Right cardiac atrium (tissue), 5 donors: Measurements from ENCODE around the gene SURF6. TPM values are rescaled to one million over a fixed set of nuclear protein-coding genes. Genes with fewer than 3 reads are reported as not detected.
"Not testable (repeated sequence)": the region's sequence is repeated elsewhere in the genome, so short reads cannot be mapped to it uniquely, and the experiment has no call there.

ENCODE experiments used
- ATAC-seq, 2 donors: fragments of 200-7000 bp; cut with Tn5 transposase; one replicate each; pipeline versions ENCODE4 v1.8.0 to v1.9.1; 2020; ENCODE audit warnings: moderate library complexity in 2 of 2, mild to moderate bottlenecking in 1 of 2
- DNase-seq, 3 donors: peaks; one replicate each; pipeline ENCODE4 v3.0.0-alpha.2; 2020
- H3K27ac ChIP-seq: one replicate; pipeline ENCODE4 v1.5.1; 2013; ENCODE audit warnings: mild to moderate bottlenecking, low read length, control low read depth, moderate library complexity
- H3K27me3 ChIP-seq: one replicate; pipeline ENCODE4 v1.6.1; 2013; ENCODE audit not compliant: control insufficient read depth, insufficient read depth
- H3K4me1 ChIP-seq: one replicate; pipeline ENCODE4 v1.6.1; 2013; ENCODE audit warnings: low read length; ENCODE audit not compliant: control insufficient read depth, insufficient read depth
- H3K4me3 ChIP-seq: one replicate; pipeline ENCODE4 v1.5.1; 2013; ENCODE audit warnings: low read length, control low read depth
- H3K9me3 ChIP-seq: one replicate; pipeline ENCODE4 v1.6.1; 2013; ENCODE audit warnings: low read length; ENCODE audit not compliant: control insufficient read depth
- WGBS: extraction: QIAGEN DNeasy Blood & Tissue Kit; methylation state at CpG from one replicate; pipeline ENCODE4 v1.1.7; 2013; 5-methylcytosine and 5-hydroxymethylcytosine counted together
- intact Hi-C, 4 donors: fragments of 100-400 bp; cut with DNase I; formaldehyde crosslinking; loops; one replicate each; pipeline versions ENCODE4 v1.11.0 to v1.14.0; 2022 to 2023
- polyA plus RNA-seq: library from polyadenylated mRNA; stranded (reverse); fragments of 200-250 nt; gene quantifications from one replicate; pipeline ENCODE4 v1.2.3, GENCODE V29; 2013
- total RNA-seq, 4 donors: library from RNA; stranded (reverse); fragmentation: NEBNext Ultra II Directional; extraction: Animal tissue kit (Norgen Biotek cat#: 25700); gene quantifications; one replicate each; pipeline ENCODE4 v1.2.1, GENCODE V29; 2021
- donor health status: healthy with polysubstance abuse.
- donor health status: DM: no; HTN: yes; CAD: no.
- donor health status: DM: no; HTN: no; CAD: no.
- donor health status: DM: no; HTN: yes; CAD: no; lungs with severe emphysema.
- donor health status: DM: yes; HTN: yes; CAD: no.

SURF6 gene
- total and polyA plus RNA-seq, 5 donors, result 10.9 to 13.9 (median 11.9) TPM

DNA sequence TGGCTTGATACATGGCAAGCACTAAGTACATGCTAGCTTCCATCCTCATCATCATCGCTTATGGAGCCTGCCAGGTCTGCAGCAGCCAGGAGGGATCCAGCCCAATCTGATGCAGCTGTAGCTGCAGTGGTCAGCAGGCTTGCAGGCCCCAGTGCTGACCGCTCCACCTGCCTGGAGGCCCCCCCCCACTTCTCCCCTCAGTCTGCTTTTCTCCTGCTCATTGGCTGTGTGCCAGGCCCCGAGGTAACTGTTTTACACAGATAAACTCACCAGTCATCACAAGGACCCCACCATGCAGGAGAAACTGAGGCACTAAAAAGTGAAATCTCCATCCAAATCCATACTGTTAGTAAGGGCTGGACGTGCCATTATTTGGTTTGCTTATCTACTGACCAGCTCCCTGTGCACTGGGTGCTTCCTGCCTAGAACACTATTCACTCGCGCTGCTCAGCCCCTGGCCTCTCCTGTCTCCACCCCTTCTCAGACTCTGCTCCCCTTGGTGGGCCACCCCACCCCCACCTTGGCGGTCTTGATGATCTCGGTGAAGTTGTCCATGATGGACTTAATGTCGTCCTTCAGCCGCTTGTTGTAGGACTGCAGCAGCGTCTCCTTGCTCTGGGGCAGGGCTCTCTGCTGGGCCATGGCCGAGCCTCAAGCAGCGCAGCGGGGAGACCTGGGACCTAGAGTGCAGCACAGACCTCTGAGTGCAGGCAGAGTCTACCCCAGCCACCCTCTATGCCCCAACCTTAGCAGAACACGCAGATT lies 10.2 kb upstream of the SURF6 start:
- DNase-seq, result peak in 2 of 3 donors; percentile 52 to 76
- intact Hi-C loops, result no loop called here
- Histone ChIP-seq H3K27me3 (no peaks in the 10 kb centered on the region), H3K4me1 (peaks cover 11% of the 10 kb centered on the region), H3K27ac (peak overlapping the region; percentile 15), H3K9me3 (no peaks in the 10 kb centered on the region), H3K4me3 (no peak overlapping the region)
- ATAC-seq, result no peak
- WGBS, result 62% methylated on average over 15 of the region's 15 CpGs

DNA sequence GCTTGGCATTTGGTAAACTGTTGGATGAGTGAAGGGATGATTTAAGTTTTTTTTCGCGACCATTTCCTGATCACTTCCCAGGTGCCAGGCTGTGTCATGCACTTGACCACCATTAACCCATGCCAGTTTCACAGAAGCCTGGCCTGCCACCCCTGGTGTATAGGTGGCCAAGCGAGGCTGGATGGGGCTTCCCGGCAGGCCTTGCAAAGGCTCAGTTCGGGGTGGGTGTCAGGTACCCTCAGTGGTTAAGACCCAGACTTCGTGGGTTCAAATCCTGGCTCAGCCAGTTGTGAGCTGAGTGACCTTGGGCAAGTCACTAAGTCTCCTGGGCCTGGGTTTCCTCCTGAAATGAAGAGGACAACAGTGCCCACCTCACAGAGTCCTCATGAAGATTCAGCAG lies 9.6 kb upstream of the SURF6 start:
- Histone ChIP-seq H3K4me1 (peaks cover 11% of the 10 kb centered on the region), H3K4me3 (no peak overlapping the region), H3K9me3 (no peaks in the 10 kb centered on the region), H3K27me3 (no peaks in the 10 kb centered on the region), H3K27ac (no peak overlapping the region)
- peak in 1 of 3 donors; percentile 56 for DNase-seq
- 94% methylated on average over 6 of the region's 6 CpGs for WGBS
- no peak for ATAC-seq
- intact Hi-C loops, result no loop called here

GRCh38 chr9:133344979-133345378 lies 9.0 kb upstream of the SURF6 start:
- ATAC-seq (no peak), DNase-seq (peak in 1 of 3 donors; percentile 54)
- 94% methylated on average over 12 of the region's 12 CpGs for WGBS
- Histone ChIP-seq H3K4me1 (peaks cover 11% of the 10 kb centered on the region), H3K9me3 (no peaks in the 10 kb centered on the region), H3K27me3 (no peaks in the 10 kb centered on the region), H3K4me3 (no peak overlapping the region), H3K27ac (no peak overlapping the region)
- intact Hi-C loops, result no loop called here

DNA sequence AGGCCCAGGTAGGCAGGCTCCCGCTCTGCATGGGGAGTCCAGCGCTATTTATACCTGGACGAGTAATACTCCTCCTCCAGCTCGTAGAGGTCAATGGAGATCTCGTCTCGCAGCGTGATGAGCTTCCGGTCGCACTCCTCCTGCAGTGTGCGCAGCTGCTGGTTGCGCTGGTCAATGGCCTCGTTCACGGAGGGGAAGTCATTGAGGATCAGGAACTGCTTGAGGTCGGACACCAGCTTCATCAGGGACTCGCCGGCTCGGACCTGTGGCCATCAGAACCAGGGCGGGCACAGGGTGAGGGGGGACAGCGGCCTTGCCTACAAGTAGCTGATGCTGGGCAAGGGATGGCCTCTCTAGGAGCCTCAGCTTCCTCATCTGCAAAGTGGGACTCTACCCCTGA lies 8.1 kb upstream of the SURF6 start:
- no peaks in the 10 kb centered on the region for H3K9me3 ChIP-seq
- WGBS, result 94% methylated on average over 19 of the region's 19 CpGs
- ATAC-seq (no peak), DNase-seq (peak in 1 of 3 donors; percentile 32)
- intact Hi-C loops, result no loop called here
- no peak overlapping the region for H3K4me3 ChIP-seq
- H3K27me3 ChIP-seq, result no peaks in the 10 kb centered on the region
- peaks cover 8% of the 10 kb centered on the region for H3K4me1 ChIP-seq
- no peak overlapping the region for H3K27ac ChIP-seq

DNA sequence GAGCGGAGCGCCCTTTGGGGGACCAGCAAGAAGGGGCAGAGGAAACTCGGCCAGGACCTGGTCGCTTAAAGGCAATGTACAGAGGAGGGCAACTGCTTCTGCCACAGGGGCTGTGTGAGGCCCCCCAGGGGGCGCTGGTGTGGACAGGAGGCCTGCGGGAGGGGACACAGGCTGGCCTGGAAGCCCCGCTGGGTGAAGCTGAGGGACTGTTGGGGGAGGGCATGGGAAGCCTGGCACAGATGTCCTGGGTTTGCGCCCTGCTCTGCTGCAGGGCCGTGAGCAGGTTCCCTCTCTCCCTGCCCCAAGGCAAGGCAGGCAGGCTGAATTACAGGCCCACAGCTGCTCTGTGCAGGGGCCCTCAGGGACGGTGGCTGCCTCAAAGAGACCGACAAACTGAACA lies 6.6 kb upstream of the SURF6 start:
- peak in 2 of 3 donors; percentile 46 to 52 for DNase-seq
- WGBS, result 79% methylated on average over 11 of the region's 11 CpGs
- ATAC-seq, result no peak
- Histone ChIP-seq H3K4me1 (peaks cover 6% of the 10 kb centered on the region), H3K27ac (no peak overlapping the region), H3K4me3 (no peak overlapping the region), H3K9me3 (no peaks in the 10 kb centered on the region), H3K27me3 (no peaks in the 10 kb centered on the region)
- intact Hi-C loops, result no loop called here

DNA sequence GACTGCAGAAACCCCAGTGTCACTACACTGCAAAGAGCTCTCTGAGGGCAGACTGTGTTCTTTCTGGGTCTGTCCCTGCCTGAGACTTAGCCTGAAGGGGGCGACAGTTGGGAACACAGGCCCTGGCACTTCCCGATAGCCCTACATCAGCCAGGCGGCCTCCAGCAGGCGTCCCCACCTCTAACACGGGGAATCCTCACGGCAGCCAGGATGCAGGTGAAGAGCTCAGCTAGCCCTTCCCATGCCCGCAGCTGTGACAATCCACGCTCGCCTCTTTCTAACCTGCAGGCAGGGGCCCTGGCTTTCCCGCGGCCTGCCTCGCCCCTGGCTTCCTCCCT lies 6.0 kb upstream of the SURF6 start:
- no peak overlapping the region for H3K4me3 ChIP-seq
- ATAC-seq (no peak), DNase-seq (no peak)
- H3K27me3 ChIP-seq, result no peaks in the 10 kb centered on the region
- H3K9me3 ChIP-seq, result no peaks in the 10 kb centered on the region
- no peak overlapping the region for H3K27ac ChIP-seq
- WGBS, result 78% methylated on average over 12 of the region's 12 CpGs
- peaks cover 6% of the 10 kb centered on the region for H3K4me1 ChIP-seq
- intact Hi-C loops, result no loop called here

- ATAC-seq, result peak; percentile 40 to 58
- H3K9me3 ChIP-seq, result no peaks in the 10 kb centered on the region
- intact Hi-C loops, result no loop called here
Observed at GRCh38 chr9:133341369-133342068, 5.5 kb upstream of the SURF6 start.

GRCh38 chr9:133340916-133341315 lies 4.9 kb upstream of the SURF6 start:
- Histone ChIP-seq H3K4me1 (no peaks in the 10 kb centered on the region), H3K27ac (no peak overlapping the region), H3K9me3 (no peaks in the 10 kb centered on the region), H3K4me3 (no peak overlapping the region), H3K27me3 (no peaks in the 10 kb centered on the region)
- DNase-seq, result peak in 1 of 3 donors; percentile 35
- WGBS, result 84% methylated on average over 13 of the region's 13 CpGs
- intact Hi-C loops, result no loop called here
- no peak for ATAC-seq

More at GRCh38 chr9:133341369-133342068, 5.5 kb upstream of the SURF6 start:
- H3K27ac ChIP-seq, result no peak overlapping the region
- no peak overlapping the region for H3K4me3 ChIP-seq
- H3K27me3 ChIP-seq, result no peaks in the 10 kb centered on the region
- 86% methylated on average over 15 of the region's 15 CpGs for WGBS
- peaks cover 2% of the 10 kb centered on the region for H3K4me1 ChIP-seq
- DNase-seq, result peak; percentile 48 to 82 (median 82)

- Histone ChIP-seq H3K27me3 (no peaks in the 10 kb centered on the region), H3K9me3 (no peaks in the 10 kb centered on the region), H3K4me3 (no peak overlapping the region), H3K27ac (no peak overlapping the region), H3K4me1 (peaks cover 2% of the 10 kb centered on the region)
- WGBS, result 62% methylated on average over 3 of the region's 3 CpGs
- ATAC-seq, result no peak
- DNase-seq, result peak in 1 of 3 donors; percentile 34
- intact Hi-C loops, result no loop called here
Observed at GRCh38 chr9:133340256-133340655, 4.3 kb upstream of the SURF6 start.

GRCh38 chr9:133339641-133340040 lies 3.7 kb upstream of the SURF6 start:
- peaks cover 3% of the 10 kb centered on the region for H3K4me1 ChIP-seq
- intact Hi-C loops, result no loop called here
- peak in 1 of 3 donors; percentile 7 for DNase-seq

DNA sequence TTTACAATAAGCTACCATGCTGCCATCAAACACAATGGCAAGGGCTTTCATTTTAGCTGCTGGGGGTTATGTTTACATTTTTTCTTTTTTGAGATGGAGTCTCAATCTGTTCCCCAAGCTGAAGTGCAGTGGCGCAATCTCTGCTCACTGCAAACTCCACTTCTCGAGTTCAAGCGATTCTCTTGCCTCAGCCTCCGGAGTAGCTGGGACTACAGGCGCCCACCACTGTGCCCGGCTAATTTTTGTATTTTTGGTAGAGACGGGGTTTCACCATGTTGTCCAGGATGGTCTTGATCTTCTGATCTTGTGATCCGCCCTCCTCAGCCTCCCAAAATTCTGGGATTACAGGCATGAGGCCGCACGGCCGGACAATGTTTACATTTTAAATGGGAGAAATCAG lies 1.1 kb downstream of the SURF6 start:
- H3K27me3 ChIP-seq, H3K4me1 ChIP-seq, H3K4me3 ChIP-seq, H3K27ac ChIP-seq, H3K9me3 ChIP-seq, DNase-seq, ATAC-seq: not testable (repeated sequence)
- 86% methylated on average over 11 of the region's 11 CpGs for WGBS
- intact Hi-C loops, result loop anchor here in 1 of 4 donors (5.0 kb wide), 1 partner anchor 148 kb away; no protein-coding TSS in a partner anchor

More at GRCh38 chr9:133339641-133340040, 3.7 kb upstream of the SURF6 start:
- Histone ChIP-seq H3K4me3 (no peak overlapping the region), H3K9me3 (no peaks in the 10 kb centered on the region), H3K27me3 (no peaks in the 10 kb centered on the region), H3K27ac (no peak overlapping the region)
- no peak for ATAC-seq
- 74% methylated on average over 5 of the region's 5 CpGs for WGBS
